ENCODE data around the gene PLAC9.

GRCh38 chr10:80152820-80153219 lies 20.3 kb downstream of the PLAC9 start:
- TF ChIP-seq EZH2phosphoT487 (IDR thresholded peaks at IDR 0.05; ENCODE audit: low read length) (no peak), CTCF (IDR thresholded peaks at IDR 0.05; ENCODE audit: low read length) (no peak)

Data from MM.1S (cell line).